ENCODE measurements around the gene ALG3. TPM values are rescaled to one million over a fixed set of nuclear protein-coding genes. Genes with fewer than 3 reads are reported as not detected.

Gene ALG3
- total and polyA plus RNA-seq, 2 of the 4 experiments (the other 2 are of a cell fraction), result 19.5 to 52.6 TPM

DNA sequence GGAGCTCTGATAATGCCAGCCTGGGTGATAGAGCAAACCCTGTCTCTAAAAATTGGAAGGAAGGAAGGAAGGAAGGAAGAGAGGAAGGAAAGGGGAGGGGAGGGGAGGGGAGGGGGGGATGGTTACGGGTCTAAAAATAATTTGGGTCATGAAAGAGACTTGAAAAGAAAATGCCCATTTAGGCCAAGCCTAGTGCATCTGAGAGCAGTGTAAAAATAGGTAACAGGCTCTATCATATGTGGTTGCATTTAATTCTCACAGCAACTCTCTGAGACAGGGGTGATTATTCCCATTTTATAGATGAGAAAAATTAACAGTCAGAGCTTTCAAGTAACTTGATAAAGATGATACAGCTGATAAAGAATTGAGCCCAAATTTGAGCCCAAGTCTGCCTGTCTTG, 23.5 kb upstream of the ALG3 start:
- WGBS, 2 experiments (ENCODE audit: extremely low coverage in 2 of 2, insufficient read length in 1 of 2), result no CpG with 5 or more reads among the region's 1 CpG

More for the DNA sequence above, 23.5 kb upstream of the ALG3 start:
- Histone ChIP-seq H3K36me3 (ENCODE audit: control insufficient read depth, insufficient read depth, low read length) (no peaks in the 10 kb centered on the region), H3K4ac (ENCODE audit: low read depth, low read length) (no peak overlapping the region), H2BK20ac (ENCODE audit: low read depth, low read length) (no peak overlapping the region), H3K14ac (replicated peaks; ENCODE audit: low read depth, low read length) (no peak overlapping the region), H4K91ac (ENCODE audit: insufficient read depth, low read depth, low read length) (no peak overlapping the region), H4K5ac (ENCODE audit: low read depth, low read length) (no peak overlapping the region), H3K27me3 (ENCODE audit: control insufficient read depth, insufficient read depth, low read length) (peaks cover 42% of the 10 kb centered on the region), H3K4me1 (ENCODE audit: control insufficient read depth, insufficient read depth, low read length) (no peaks in the 10 kb centered on the region), H3K23ac (ENCODE audit: low read depth, low read length) (no peak overlapping the region), H2BK15ac (ENCODE audit: low read depth, low read length) (no peak overlapping the region), H2BK5ac (ENCODE audit: low read depth, low read length, poor library complexity, severe bottlenecking) (no peak overlapping the region), H4K8ac (ENCODE audit: low read depth in 2 of 2, low read length in 2 of 2) (no peak overlapping the region), H3K56ac (ENCODE audit: extremely low read depth, insufficient read depth, low read length) (no peak overlapping the region), H3K9ac (ENCODE audit: low read depth, low read length) (no peak overlapping the region), H3K79me1 (ENCODE audit: low read depth in 1 of 2, low read length in 2 of 2) (no peaks in the 10 kb centered on the region), H3K9me3 (ENCODE audit: control insufficient read depth, insufficient read depth, low read length) (no peaks in the 10 kb centered on the region), H3K4me3 (ENCODE audit: insufficient read depth, low read depth, low read length) (no peak overlapping the region), H3K4me2 (ENCODE audit: low read depth, low read length) (no peak overlapping the region), H2AK5ac (ENCODE audit: low read depth, low read length) (no peak overlapping the region), H4K20me1 (ENCODE audit: insufficient read depth, low read length) (no peaks in the 10 kb centered on the region), H2AFZ (replicated peaks; ENCODE audit: low read length, poor library complexity) (no peak overlapping the region), H3K27ac (ENCODE audit: insufficient read depth, low read length) (no peak overlapping the region), H2BK120ac (ENCODE audit: low read depth, low read length) (no peak overlapping the region), H2AK9ac (replicated peaks; ENCODE audit: low read depth, low read length, poor library complexity) (no peak overlapping the region), H3K18ac (ENCODE audit: low read depth, low read length) (no peak overlapping the region), H3K9me1 (ENCODE audit: insufficient read depth, low read length) (peaks cover 3% of the 10 kb centered on the region; the same call in 1 of the 2 replicates)
- BruUV-seq (replicated peaks), result no TSS peak
- ChIA-PET CTCF (interaction anchor here (0.9 kb wide), 1 partner anchor 45 kb away, joined by 4 read pairs; no protein-coding TSS in a partner anchor), POLR2A (ENCODE audit: unreplicated experiment) (no interaction called here)
- dilution Hi-C loops (cut with HindIII; ENCODE audit: low sequenced_read_pairs, unreplicated experiment) (no loop called here), in situ Hi-C loops (cut with MboI; ENCODE audit: low sequenced_read_pairs) (loop anchor here (25.0 kb wide), 1 partner anchor 810 kb away; no protein-coding TSS in a partner anchor), intact Hi-C loops (cut with micrococcal nuclease) (no loop called here)
- no peak for ATAC-seq (ENCODE audit: low read depth)
- no peak for DNase-seq
- TF ChIP-seq RAD21 (IDR thresholded peaks at IDR 0.05; ENCODE audit: low read length) (no peak), MXI1 (IDR thresholded peaks at IDR 0.05; ENCODE audit: borderline replicate concordance, low read depth, low read length) (no peak), CHD1 (IDR thresholded peaks at IDR 0.05; ENCODE audit: low read depth, low read length) (no peak), CEBPB (IDR thresholded peaks at IDR 0.05; ENCODE audit: low read depth, low read length) (no peak), NFE2L2 (IDR thresholded peaks at IDR 0.05; ENCODE audit: low read depth, low read length) (no peak), MAZ (IDR thresholded peaks at IDR 0.05; ENCODE audit: borderline replicate concordance, low read depth, low read length) (no peak), MAFK (IDR thresholded peaks at IDR 0.05; ENCODE audit: low read depth, low read length) (no peak), POLR2A (IDR thresholded peaks at IDR 0.05; ENCODE audit: low read depth, low read length) (no peak), BHLHE40 (IDR thresholded peaks at IDR 0.05; ENCODE audit: low read depth, low read length) (no peak), RFX5 (IDR thresholded peaks at IDR 0.05; ENCODE audit: low read depth, low read length) (no peak), RCOR1 (IDR thresholded peaks at IDR 0.05; ENCODE audit: insufficient replicate concordance, low read length) (no peak), FOS (IDR thresholded peaks at IDR 0.05; ENCODE audit: low read depth, low read length) (no peak)
- TF ChIP-seq, protein P1, sequence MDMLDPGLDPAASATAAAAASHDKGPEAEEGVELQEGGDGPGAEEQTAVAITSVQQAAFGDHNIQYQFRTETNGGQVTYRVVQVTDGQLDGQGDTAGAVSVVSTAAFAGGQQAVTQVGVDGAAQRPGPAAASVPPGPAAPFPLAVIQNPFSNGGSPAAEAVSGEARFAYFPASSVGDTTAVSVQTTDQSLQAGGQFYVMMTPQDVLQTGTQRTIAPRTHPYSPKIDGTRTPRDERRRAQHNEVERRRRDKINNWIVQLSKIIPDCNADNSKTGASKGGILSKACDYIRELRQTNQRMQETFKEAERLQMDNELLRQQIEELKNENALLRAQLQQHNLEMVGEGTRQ (IDR thresholded peaks at IDR 0.05; ENCODE audit: low read depth, low read length), result no peak
- TF ChIP-seq, protein P2, sequence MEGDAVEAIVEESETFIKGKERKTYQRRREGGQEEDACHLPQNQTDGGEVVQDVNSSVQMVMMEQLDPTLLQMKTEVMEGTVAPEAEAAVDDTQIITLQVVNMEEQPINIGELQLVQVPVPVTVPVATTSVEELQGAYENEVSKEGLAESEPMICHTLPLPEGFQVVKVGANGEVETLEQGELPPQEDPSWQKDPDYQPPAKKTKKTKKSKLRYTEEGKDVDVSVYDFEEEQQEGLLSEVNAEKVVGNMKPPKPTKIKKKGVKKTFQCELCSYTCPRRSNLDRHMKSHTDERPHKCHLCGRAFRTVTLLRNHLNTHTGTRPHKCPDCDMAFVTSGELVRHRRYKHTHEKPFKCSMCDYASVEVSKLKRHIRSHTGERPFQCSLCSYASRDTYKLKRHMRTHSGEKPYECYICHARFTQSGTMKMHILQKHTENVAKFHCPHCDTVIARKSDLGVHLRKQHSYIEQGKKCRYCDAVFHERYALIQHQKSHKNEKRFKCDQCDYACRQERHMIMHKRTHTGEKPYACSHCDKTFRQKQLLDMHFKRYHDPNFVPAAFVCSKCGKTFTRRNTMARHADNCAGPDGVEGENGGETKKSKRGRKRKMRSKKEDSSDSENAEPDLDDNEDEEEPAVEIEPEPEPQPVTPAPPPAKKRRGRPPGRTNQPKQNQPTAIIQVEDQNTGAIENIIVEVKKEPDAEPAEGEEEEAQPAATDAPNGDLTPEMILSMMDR (conservative IDR thresholded peaks at IDR 0.05; ENCODE audit: low read depth, low read length), result no peak
- TF ChIP-seq, protein P3, sequence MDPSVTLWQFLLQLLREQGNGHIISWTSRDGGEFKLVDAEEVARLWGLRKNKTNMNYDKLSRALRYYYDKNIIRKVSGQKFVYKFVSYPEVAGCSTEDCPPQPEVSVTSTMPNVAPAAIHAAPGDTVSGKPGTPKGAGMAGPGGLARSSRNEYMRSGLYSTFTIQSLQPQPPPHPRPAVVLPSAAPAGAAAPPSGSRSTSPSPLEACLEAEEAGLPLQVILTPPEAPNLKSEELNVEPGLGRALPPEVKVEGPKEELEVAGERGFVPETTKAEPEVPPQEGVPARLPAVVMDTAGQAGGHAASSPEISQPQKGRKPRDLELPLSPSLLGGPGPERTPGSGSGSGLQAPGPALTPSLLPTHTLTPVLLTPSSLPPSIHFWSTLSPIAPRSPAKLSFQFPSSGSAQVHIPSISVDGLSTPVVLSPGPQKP (IDR thresholded peaks at IDR 0.05; ENCODE audit: borderline replicate concordance, low read depth, low read length), result no peak
